H9 (cell line): ENCODE results near the gene RAB40C. TPM values are rescaled to one million over a fixed set of nuclear protein-coding genes. Genes with fewer than 3 reads are reported as not detected.

Experiments
- DNase-seq: peaks from one replicate; pipeline ENCODE4 v3.0.0-alpha.2; 2017
- H2AFZ ChIP-seq: one replicate; pipeline ENCODE4 v1.6.1; 2013; ENCODE audit warnings: mild to moderate bottlenecking, low read length, control low read depth, moderate library complexity
- H2AK5ac ChIP-seq: 2 replicates; pipeline ENCODE4 v1.6.1; 2013; ENCODE audit warnings: low read length, control low read depth, mixed read lengths; ENCODE audit not compliant: insufficient read length
- H2BK120ac ChIP-seq: one replicate; pipeline ENCODE4 v1.6.1; 2013; ENCODE audit warnings: low read depth, mild to moderate bottlenecking, low read length, control low read depth, inconsistent platforms; ENCODE audit not compliant: poor library complexity, severe bottlenecking
- H2BK12ac ChIP-seq: 2 replicates; pipeline ENCODE4 v1.6.1; 2013; ENCODE audit warnings: low read length, control low read depth, mixed read lengths, low read depth; ENCODE audit not compliant: insufficient read length
- H2BK15ac ChIP-seq: 2 replicates; pipeline ENCODE4 v1.6.1; 2013; ENCODE audit warnings: low read depth, low read length, control low read depth
- H2BK20ac ChIP-seq: one replicate; pipeline ENCODE4 v1.6.1; 2013; ENCODE audit warnings: low read depth, mild to moderate bottlenecking, low read length, control low read depth, inconsistent platforms; ENCODE audit not compliant: poor library complexity, severe bottlenecking
- H2BK5ac ChIP-seq: 2 replicates; pipeline ENCODE4 v1.6.1; 2013; ENCODE audit warnings: low read length, control low read depth, mixed read lengths; ENCODE audit not compliant: insufficient read length
- H3K14ac ChIP-seq: 2 replicates; pipeline ENCODE4 v1.6.1; 2013; ENCODE audit warnings: low read length, control low read depth; ENCODE audit not compliant: insufficient read depth
- H3K18ac ChIP-seq: 2 replicates; pipeline ENCODE4 v1.6.1; 2013; ENCODE audit warnings: low read depth, mild to moderate bottlenecking, mixed read lengths, low read length, control low read depth; ENCODE audit not compliant: insufficient read length
- H3K23ac ChIP-seq: 2 replicates; pipeline ENCODE4 v1.6.1; 2013; ENCODE audit warnings: low read length, control low read depth, mixed read lengths, low read depth; ENCODE audit not compliant: insufficient read length
- H3K23me2 ChIP-seq: 2 replicates; pipeline ENCODE4 v1.6.1; 2013; ENCODE audit warnings: low read depth, mild to moderate bottlenecking, mixed read lengths, low read length, control low read depth; ENCODE audit not compliant: insufficient read length, poor library complexity, severe bottlenecking
- H3K27ac ChIP-seq: 2 replicates; pipeline ENCODE4 v1.5.1; 2013; ENCODE audit warnings: low read length, control low read depth, mixed read lengths, low read depth; ENCODE audit not compliant: insufficient read length
- H3K27me3 ChIP-seq: 2 replicates; pipeline ENCODE4 v1.6.1; 2013; ENCODE audit warnings: low read length, control low read depth, inconsistent platforms; ENCODE audit not compliant: insufficient read depth
- H3K4ac ChIP-seq: 2 replicates; pipeline ENCODE4 v1.6.1; 2013; ENCODE audit warnings: low read depth, mild to moderate bottlenecking, control low read depth, inconsistent platforms, low read length, moderate library complexity
- H3K4me1 ChIP-seq: 2 replicates; pipeline ENCODE4 v1.6.1; 2013; ENCODE audit warnings: low read length, control low read depth, inconsistent platforms; ENCODE audit not compliant: insufficient read depth
- H3K4me2 ChIP-seq: 2 replicates; pipeline ENCODE4 v1.6.1; 2013; ENCODE audit warnings: low read length, control low read depth, mixed read lengths; ENCODE audit not compliant: insufficient read length, insufficient read depth
- H3K56ac ChIP-seq: 2 replicates; pipeline ENCODE4 v1.6.1; 2013; ENCODE audit warnings: low read depth, mild to moderate bottlenecking, mixed read lengths, low read length, control low read depth; ENCODE audit not compliant: insufficient read length
- H3K79me1 ChIP-seq: 2 replicates; pipeline ENCODE4 v1.6.1; 2013; ENCODE audit warnings: low read depth, mild to moderate bottlenecking, moderate library complexity, low read length, control low read depth, inconsistent platforms; ENCODE audit not compliant: insufficient read depth, poor library complexity, severe bottlenecking
- H3K79me2 ChIP-seq: 2 replicates; pipeline ENCODE4 v1.6.1; 2013; ENCODE audit warnings: low read length, control low read depth, inconsistent platforms; ENCODE audit not compliant: insufficient read depth
- H3K9ac ChIP-seq: 2 replicates; pipeline ENCODE4 v1.6.1; 2013; ENCODE audit warnings: low read length, control low read depth, mixed read lengths; ENCODE audit not compliant: insufficient read length; ENCODE audit errors: extremely low read depth
- H3K9me3 ChIP-seq: one replicate; pipeline ENCODE4 v1.6.1; 2013; ENCODE audit warnings: low read depth, low read length, inconsistent platforms; ENCODE audit not compliant: control insufficient read depth
- H3T11ph ChIP-seq: one replicate; pipeline ENCODE4 v1.6.1; 2013; ENCODE audit warnings: mild to moderate bottlenecking, low read length, control low read depth, inconsistent platforms
- H4K20me1 ChIP-seq: one replicate; pipeline ENCODE4 v1.6.1; 2013; ENCODE audit not compliant: control insufficient read depth, insufficient read length, insufficient read depth
- H4K5ac ChIP-seq: 2 replicates; pipeline ENCODE4 v1.6.1; 2013; ENCODE audit warnings: low read depth, mild to moderate bottlenecking, mixed read lengths, low read length, control low read depth; ENCODE audit not compliant: insufficient read length
- H4K8ac ChIP-seq: replicated peaks from 2 replicates; pipeline ENCODE4 v1.6.1; 2013; ENCODE audit warnings: low read length, control low read depth, mixed read lengths, low read depth; ENCODE audit not compliant: insufficient read length
- H4K91ac ChIP-seq: 2 replicates; pipeline ENCODE4 v1.6.1; 2013; ENCODE audit warnings: low read depth, mild to moderate bottlenecking, moderate library complexity, mixed read lengths, low read length, control low read depth; ENCODE audit not compliant: insufficient read length
- H3K27ac Mint-ChIP-seq, 3 experiments: 2 replicates in 2 of 3; 3 replicates in 1 of 3; pipeline ENCODE4 v1.8.0; 2020 to 2021; ENCODE audit warnings: mixed read lengths in 3 of 3, mild to moderate bottlenecking in 1 of 3, moderate library complexity in 1 of 3
- H3K27me3 Mint-ChIP-seq: 2 replicates; pipeline ENCODE4 v1.8.0; 2021; ENCODE audit warnings: low read depth, mild to moderate bottlenecking, moderate library complexity, mixed read lengths
- H3K36me3 Mint-ChIP-seq, 3 experiments: 2 replicates in 2 of 3; 3 replicates in 1 of 3; pipeline ENCODE4 v1.8.0; 2020 to 2021; ENCODE audit warnings: low read depth in 3 of 3, mixed read lengths in 3 of 3; ENCODE audit not compliant: insufficient read depth in 1 of 3
- H3K4me1 Mint-ChIP-seq, 2 experiments: 2 replicates each; pipeline ENCODE4 v1.8.0; 2020; ENCODE audit warnings: mixed read lengths in 2 of 2
- H3K4me3 Mint-ChIP-seq, 2 experiments: 2 replicates in 1 of 2; 3 replicates in 1 of 2; pipeline ENCODE4 v1.8.0; 2020 to 2021; ENCODE audit warnings: mild to moderate bottlenecking in 2 of 2, mixed read lengths in 2 of 2, moderate library complexity in 1 of 2
- H3K9me3 Mint-ChIP-seq, 2 experiments: 2 replicates in 1 of 2; 3 replicates in 1 of 2; pipeline ENCODE4 v1.8.0; 2020; ENCODE audit warnings: mild to moderate bottlenecking in 2 of 2, mixed read lengths in 2 of 2, moderate library complexity in 1 of 2
- WGBS: extraction: QIAGEN DNeasy Blood & Tissue Kit; methylation state at CpG from one replicate; pipeline ENCODE4 v1.1.7; 2013; ENCODE audit warnings: missing lambda C conversion rate, low lambda C conversion rate, mixed read lengths; ENCODE audit not compliant: insufficient read length; ENCODE audit errors: extremely low coverage; 5-methylcytosine and 5-hydroxymethylcytosine counted together
- total RNA-seq: library from RNA; stranded (reverse); gene quantifications from 2 replicates; pipeline ENCODE4 v1.2.1, GENCODE V29; 2021
- TF ChIP-seq, protein P1 (sequence below): fragments of 200-600 bp; sonication (generic); conservative IDR thresholded peaks from 3 replicates; pipeline ENCODE4 v1.8.0; 2021; ENCODE audit warnings: antibody characterized with exemption, mild to moderate bottlenecking

Gene RAB40C
- total RNA-seq, 1 experiment from 2014 or later: 19.1 TPM

DNA sequence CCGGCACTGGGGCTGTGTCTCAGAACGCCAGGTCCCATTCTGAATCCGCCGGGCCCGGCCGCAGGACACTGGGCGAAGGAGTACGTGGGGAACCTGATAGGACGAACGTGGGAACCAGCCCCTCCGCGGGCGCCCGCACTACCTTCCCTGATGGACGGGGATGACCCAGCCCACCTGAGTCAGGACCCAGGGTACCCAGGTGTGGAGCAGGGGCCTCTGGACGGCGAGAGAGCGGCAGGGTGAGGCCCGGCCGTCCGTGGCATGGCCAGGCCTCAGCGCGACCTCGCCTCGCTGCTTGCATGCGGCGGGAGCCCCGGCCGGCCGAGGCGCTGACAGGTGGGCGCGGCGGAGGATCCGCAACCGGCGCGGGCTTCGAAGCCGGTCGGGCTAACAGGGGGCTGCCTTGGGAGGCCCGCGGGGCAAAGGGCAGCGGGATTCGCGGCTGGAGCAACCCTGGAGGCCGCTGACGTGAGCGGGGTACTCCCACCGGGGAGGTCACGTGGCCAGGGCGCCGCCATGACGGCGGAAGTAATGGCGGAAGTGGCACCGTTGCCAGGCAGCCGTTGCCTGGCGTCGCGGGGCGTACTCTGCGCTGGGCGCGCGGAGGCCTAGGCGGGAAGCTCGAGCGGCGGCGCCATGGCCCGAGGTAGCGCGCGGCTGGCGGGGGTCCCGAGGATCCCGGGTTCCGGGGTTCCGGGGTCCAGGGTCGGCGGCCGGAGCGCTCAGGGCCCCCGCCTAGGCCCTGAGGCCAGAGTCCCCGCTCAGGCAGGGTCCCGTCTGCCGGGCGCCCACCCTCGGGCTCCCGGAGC is 59.1 kb downstream of the RAB40C start, which contains the start of gene WDR90:
WDR90 (plus strand) TSS at position 585 of the 809 bp plus-strand sequence; CDS start at position 637, 52 bp downstream.
- Histone ChIP-seq H4K20me1 (no peaks in the 10 kb centered on the region), H4K5ac (no peak within 1 kb of the TSS), H3K23ac (no peak within 1 kb of the TSS), H4K8ac (no peak within 1 kb of the TSS), H3K56ac (no peak within 1 kb of the TSS), H3K9me3 (no peaks in the 10 kb centered on the region), H3K27ac (no peak within 1 kb of the TSS), H2BK120ac (no peak within 1 kb of the TSS), H2AK5ac (no peak within 1 kb of the TSS), H2BK15ac (no peak within 1 kb of the TSS), H3K23me2 (peaks cover 9% of the 10 kb centered on the region), H4K91ac (no peak within 1 kb of the TSS), H3K79me2 (no peaks in the 10 kb centered on the region), H3K18ac (no peak within 1 kb of the TSS), H3K14ac (peak within 1 kb of the TSS; percentile 16; the same call in 1 of the 2 replicates), H3K4me1 (no peaks in the 10 kb centered on the region), H3T11ph (no peak within 1 kb of the TSS), H3K4ac (no peak within 1 kb of the TSS), H3K27me3 (no peaks in the 10 kb centered on the region), H3K79me1 (no peaks in the 10 kb centered on the region), H2BK5ac (no peak within 1 kb of the TSS), H3K9ac (peak within 1 kb of the TSS; percentile 23), H2BK20ac (no peak within 1 kb of the TSS), H2AFZ (no peak within 1 kb of the TSS), H3K4me2 (peak within 1 kb of the TSS; percentile 43), H2BK12ac (no peak within 1 kb of the TSS)
- TF ChIP-seq, protein P1, sequence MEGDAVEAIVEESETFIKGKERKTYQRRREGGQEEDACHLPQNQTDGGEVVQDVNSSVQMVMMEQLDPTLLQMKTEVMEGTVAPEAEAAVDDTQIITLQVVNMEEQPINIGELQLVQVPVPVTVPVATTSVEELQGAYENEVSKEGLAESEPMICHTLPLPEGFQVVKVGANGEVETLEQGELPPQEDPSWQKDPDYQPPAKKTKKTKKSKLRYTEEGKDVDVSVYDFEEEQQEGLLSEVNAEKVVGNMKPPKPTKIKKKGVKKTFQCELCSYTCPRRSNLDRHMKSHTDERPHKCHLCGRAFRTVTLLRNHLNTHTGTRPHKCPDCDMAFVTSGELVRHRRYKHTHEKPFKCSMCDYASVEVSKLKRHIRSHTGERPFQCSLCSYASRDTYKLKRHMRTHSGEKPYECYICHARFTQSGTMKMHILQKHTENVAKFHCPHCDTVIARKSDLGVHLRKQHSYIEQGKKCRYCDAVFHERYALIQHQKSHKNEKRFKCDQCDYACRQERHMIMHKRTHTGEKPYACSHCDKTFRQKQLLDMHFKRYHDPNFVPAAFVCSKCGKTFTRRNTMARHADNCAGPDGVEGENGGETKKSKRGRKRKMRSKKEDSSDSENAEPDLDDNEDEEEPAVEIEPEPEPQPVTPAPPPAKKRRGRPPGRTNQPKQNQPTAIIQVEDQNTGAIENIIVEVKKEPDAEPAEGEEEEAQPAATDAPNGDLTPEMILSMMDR: no peak
- WGBS: no CpG with 5 or more reads among the region's 91 CpGs
- peak; percentile 93 for DNase-seq
- H3K4me1 Mint-ChIP-seq: peaks cover 2 to 12% of the 10 kb centered on the region in 2 experiments; a peak in 3 of 4 replicates
- H3K27ac Mint-ChIP-seq: peak within 1 kb of the TSS in 1 of 3 experiments; percentile 83; a peak in 1 of 7 replicates
- no peaks in the 10 kb centered on the region; the same call in 1 of the 2 replicates for H3K27me3 Mint-ChIP-seq
- peak within 1 kb of the TSS; percentile 74 to 84 for H3K4me3 Mint-ChIP-seq
- no peaks in the 10 kb centered on the region for H3K9me3 Mint-ChIP-seq
- peaks cover 2 to 11% (median 4%) of the 10 kb centered on the region in 3 experiments; a peak in 4 of 7 replicates for H3K36me3 Mint-ChIP-seq
